Measurements from ENCODE around the gene SARS1. TPM values are rescaled to one million over a fixed set of nuclear protein-coding genes. Genes with fewer than 3 reads are reported as not detected.

The SARS1 gene
- polyA plus RNA-seq, 6 donors from 2014 or later = 72.7 to 139 (median 105) TPM

- Mint-ChIP-seq H3K36me3 (no peaks in the 10 kb centered on the region), H3K4me3 (no peak overlapping the region), H3K4me1 (peaks cover 7 to 21% (median 18%) of the 10 kb centered on the region in 3 donors), H3K27ac (no peak overlapping the region), H3K27me3 (peaks cover 0 to 22% (median 0%) of the 10 kb centered on the region in 3 donors), H3K9me3 (no peaks in the 10 kb centered on the region)
- DNase-seq = no peak
- no peak for ATAC-seq (ENCODE audit: low read depth in 2 of 2)
Observed at GRCh38 chr1:109198745-109199144, 15.0 kb upstream of the SARS1 start.

- Mint-ChIP-seq H3K4me1 (peaks cover 4 to 19% (median 17%) of the 10 kb centered on the region in 3 donors), H3K4me3 (peak overlapping the region in 6 of 8 donors; percentile 15 to 62 (median 40)), H3K36me3 (no peaks in the 10 kb centered on the region), H3K9me3 (no peaks in the 10 kb centered on the region), H3K27ac (peak overlapping the region in 1 of 6 donors; percentile 27), H3K27me3 (peaks cover 0 to 22% (median 0%) of the 10 kb centered on the region in 3 donors)
- DNase-seq (no peak), ATAC-seq (ENCODE audit: low read depth in 2 of 2) (peak in 1 of 2 donors; percentile 48)
Observed at GRCh38 chr1:109199710-109200109, 14.0 kb upstream of the SARS1 start.

- H3K27ac Mint-ChIP-seq = no peak overlapping the region
- peak overlapping the region in 1 of 8 donors; percentile 52 for H3K4me3 Mint-ChIP-seq
- peaks cover 0 to 22% (median 0%) of the 10 kb centered on the region in 3 donors for H3K27me3 Mint-ChIP-seq
- no peaks in the 10 kb centered on the region for H3K36me3 Mint-ChIP-seq
- no peaks in the 10 kb centered on the region for H3K9me3 Mint-ChIP-seq
- H3K4me1 Mint-ChIP-seq = peaks cover 4 to 19% (median 17%) of the 10 kb centered on the region in 3 donors
- ATAC-seq (ENCODE audit: low read depth in 2 of 2) (no peak), DNase-seq (no peak)
Observed at GRCh38 chr1:109201123-109201703, 12.5 kb upstream of the SARS1 start.

- H3K27ac Mint-ChIP-seq = peak overlapping the region in 4 of 6 donors; percentile 31 to 65 (median 44)
- H3K9me3 Mint-ChIP-seq = no peaks in the 10 kb centered on the region
- H3K27me3 Mint-ChIP-seq = peaks cover 0 to 18% (median 0%) of the 10 kb centered on the region in 3 donors
- DNase-seq = no peak
- peaks cover 5 to 14% (median 11%) of the 10 kb centered on the region in 3 donors for H3K4me1 Mint-ChIP-seq
- ATAC-seq (ENCODE audit: low read depth in 2 of 2) = peak; percentile 75 to 80
- H3K4me3 Mint-ChIP-seq = no peak overlapping the region
- H3K36me3 Mint-ChIP-seq = no peaks in the 10 kb centered on the region
Observed at GRCh38 chr1:109204484-109204883, 9.2 kb upstream of the SARS1 start.

- DNase-seq = no peak
- H3K36me3 Mint-ChIP-seq = no peaks in the 10 kb centered on the region
- no peak for ATAC-seq (ENCODE audit: low read depth in 2 of 2)
- peaks cover 0 to 13% (median 0%) of the 10 kb centered on the region in 3 donors for H3K27me3 Mint-ChIP-seq
- no peak overlapping the region for H3K4me3 Mint-ChIP-seq
- H3K9me3 Mint-ChIP-seq = no peaks in the 10 kb centered on the region
- peaks cover 5 to 7% (median 5%) of the 10 kb centered on the region in 3 donors for H3K4me1 Mint-ChIP-seq
- H3K27ac Mint-ChIP-seq = no peak overlapping the region
Observed at GRCh38 chr1:109206339-109206738, 7.4 kb upstream of the SARS1 start.

GRCh38 chr1:109207467-109208103 is 6.1 kb upstream of the SARS1 start:
- no peaks in the 10 kb centered on the region for H3K36me3 Mint-ChIP-seq
- H3K27ac Mint-ChIP-seq = no peak overlapping the region
- DNase-seq (no peak), ATAC-seq (ENCODE audit: low read depth in 2 of 2) (no peak)
- no peaks in the 10 kb centered on the region for H3K9me3 Mint-ChIP-seq
- peaks cover 5 to 7% (median 5%) of the 10 kb centered on the region in 3 donors for H3K4me1 Mint-ChIP-seq
- H3K4me3 Mint-ChIP-seq = no peak overlapping the region
- H3K27me3 Mint-ChIP-seq = peaks cover 0 to 13% (median 0%) of the 10 kb centered on the region in 3 donors

GRCh38 chr1:109208394-109208793 is 5.3 kb upstream of the SARS1 start:
- H3K4me3 Mint-ChIP-seq = peak overlapping the region in 1 of 8 donors; percentile 17
- H3K36me3 Mint-ChIP-seq = no peaks in the 10 kb centered on the region
- ATAC-seq (ENCODE audit: low read depth in 2 of 2) = no peak
- peaks cover 5 to 7% (median 7%) of the 10 kb centered on the region in 3 donors for H3K4me1 Mint-ChIP-seq
- no peaks in the 10 kb centered on the region for H3K9me3 Mint-ChIP-seq
- peak overlapping the region in 1 of 6 donors; percentile 51 for H3K27ac Mint-ChIP-seq
- DNase-seq = no peak
- H3K27me3 Mint-ChIP-seq = peaks cover 0 to 8% (median 0%) of the 10 kb centered on the region in 3 donors

GRCh38 chr1:109208836-109209463 is 4.8 kb upstream of the SARS1 start:
- H3K36me3 Mint-ChIP-seq = no peaks in the 10 kb centered on the region
- DNase-seq = no peak

GRCh38 chr1:109210058-109210457 is 3.7 kb upstream of the SARS1 start:
- H3K4me3 Mint-ChIP-seq = no peak overlapping the region
- peaks cover 0 to 8% (median 0%) of the 10 kb centered on the region in 3 donors for H3K27me3 Mint-ChIP-seq
- H3K9me3 Mint-ChIP-seq = no peaks in the 10 kb centered on the region
- H3K36me3 Mint-ChIP-seq = no peaks in the 10 kb centered on the region
- H3K4me1 Mint-ChIP-seq = peaks cover 9 to 18% (median 14%) of the 10 kb centered on the region in 3 donors
- ATAC-seq (ENCODE audit: low read depth in 2 of 2) (no peak), DNase-seq (no peak)
- H3K27ac Mint-ChIP-seq = peak overlapping the region in 1 of 6 donors; percentile 75

More at GRCh38 chr1:109208836-109209463, 4.8 kb upstream of the SARS1 start:
- ATAC-seq (ENCODE audit: low read depth in 2 of 2) = no peak
- Mint-ChIP-seq H3K4me1 (peaks cover 5 to 8% (median 7%) of the 10 kb centered on the region in 3 donors), H3K9me3 (no peaks in the 10 kb centered on the region), H3K27me3 (peaks cover 0 to 8% (median 0%) of the 10 kb centered on the region in 3 donors), H3K27ac (no peak overlapping the region), H3K4me3 (peak overlapping the region in 1 of 8 donors; percentile 17)

- Mint-ChIP-seq H3K4me3 (peak overlapping the region; percentile 96 to 100 (median 99)), H3K27me3 (peaks cover 0 to 8% (median 0%) of the 10 kb centered on the region in 3 donors), H3K36me3 (peaks cover 0 to under 1% of the 10 kb centered on the region in 2 donors), H3K27ac (peak overlapping the region in 4 of 6 donors; percentile 88 to 98 (median 96)), H3K9me3 (no peaks in the 10 kb centered on the region), H3K4me1 (peaks cover 28 to 39% (median 29%) of the 10 kb centered on the region in 3 donors)
- DNase-seq (no peak), ATAC-seq (ENCODE audit: low read depth in 2 of 2) (no peak)
Observed at GRCh38 chr1:109213345-109213823, 334 bp upstream of the SARS1 start.

- H3K27ac Mint-ChIP-seq = peak overlapping the region; percentile 88 to 98 (median 96)
- no peak for DNase-seq
- peaks cover 0 to 5% of the 10 kb centered on the region in 2 donors for H3K36me3 Mint-ChIP-seq
- ATAC-seq (ENCODE audit: low read depth in 2 of 2) = no peak
- H3K9me3 Mint-ChIP-seq = no peaks in the 10 kb centered on the region
- H3K27me3 Mint-ChIP-seq = no peaks in the 10 kb centered on the region
- H3K4me1 Mint-ChIP-seq = peaks cover 28 to 46% (median 30%) of the 10 kb centered on the region in 3 donors
- peak overlapping the region; percentile 96 to 100 (median 99) for H3K4me3 Mint-ChIP-seq
Observed at GRCh38 chr1:109214695-109215623, 1.2 kb downstream of the SARS1 start.

- ATAC-seq (ENCODE audit: low read depth in 2 of 2) (no peak), DNase-seq (no peak)
- Mint-ChIP-seq H3K9me3 (no peaks in the 10 kb centered on the region), H3K4me1 (peaks cover 26 to 50% (median 33%) of the 10 kb centered on the region in 3 donors), H3K36me3 (peaks cover 0 to 10% of the 10 kb centered on the region in 2 donors), H3K27me3 (no peaks in the 10 kb centered on the region), H3K27ac (peak overlapping the region in 1 of 6 donors; percentile 56), H3K4me3 (peak overlapping the region in 5 of 8 donors; percentile 8 to 97 (median 56))
Observed at GRCh38 chr1:109216662-109217061, 2.9 kb downstream of the SARS1 start.

Measured in naive B cell (primary cell).